Posterior cingulate gyrus (tissue), 11 donors: ENCODE results near the gene RHBDL1.

Experiments used
- DNase-seq, 10 donors: peaks; one replicate each; pipeline versions ENCODE4 v3.0.0 to v3.0.0-alpha.2; 2020 to 2021; ENCODE audit warnings: mixed read lengths in 3 of 10
- intact Hi-C: fragments of 100-400 bp; cut with DNase I; formaldehyde crosslinking; loops from one replicate; pipeline ENCODE4 v1.15.1; 2023

RHBDL1 gene

GRCh38 chr16:636206-637080 lies 39.0 kb upstream of the RHBDL1 start, which contains the start of gene METTL26:
Gene METTL26, minus strand, starts transcription at chr16:636305. Its CDS starts 15 bp downstream, at chr16:636290.
- intact Hi-C loops = loop anchor here (2.0 kb wide), 1 partner anchor 44 kb away; no protein-coding TSS in a partner anchor
- peak; percentile 91 to 99 (median 97) for DNase-seq

GRCh38 chr16:637081-638018 lies 38.1 kb upstream of the RHBDL1 start:
- DNase-seq = peak; percentile 83 to 98 (median 93)
- intact Hi-C loops = loop anchor here (2.0 kb wide), 1 partner anchor 45 kb away; no protein-coding TSS in a partner anchor

- intact Hi-C loops = no loop called here
- DNase-seq = no peak
Measured at GRCh38 chr16:638034-638543, 37.4 kb upstream of the RHBDL1 start.

- intact Hi-C loops = no loop called here
- no peak for DNase-seq
Measured at GRCh38 chr16:638836-639235, 36.6 kb upstream of the RHBDL1 start.

GRCh38 chr16:640614-641013 lies 34.9 kb upstream of the RHBDL1 start:
- intact Hi-C loops = no loop called here
- no peak for DNase-seq

GRCh38 chr16:641326-642188 lies 33.9 kb upstream of the RHBDL1 start, which contains the start of gene MCRIP2:
Gene MCRIP2, plus strand, starts transcription at chr16:641828. Its CDS starts 164 bp downstream, at chr16:641992.
- intact Hi-C loops = no loop called here

GRCh38 chr16:642189-643049 lies 33.1 kb upstream of the RHBDL1 start:
- intact Hi-C loops = no loop called here
- peak in 4 of 10 donors; percentile 31 to 87 (median 48) for DNase-seq

More at GRCh38 chr16:641326-642188, 33.9 kb upstream of the RHBDL1 start, which contains the start of gene MCRIP2:
- peak; percentile 62 to 96 (median 81) for DNase-seq

- no peak for DNase-seq
- intact Hi-C loops = no loop called here
Measured at GRCh38 chr16:643050-643368, 32.5 kb upstream of the RHBDL1 start.

- intact Hi-C loops = no loop called here
Measured at GRCh38 chr16:644556-644955, 30.9 kb upstream of the RHBDL1 start.

GRCh38 chr16:645852-646678 lies 29.4 kb upstream of the RHBDL1 start:
- intact Hi-C loops = no loop called here
- no peak for DNase-seq

More at GRCh38 chr16:644556-644955, 30.9 kb upstream of the RHBDL1 start:
- DNase-seq = no peak

- intact Hi-C loops = no loop called here
- no peak for DNase-seq
Measured at GRCh38 chr16:646679-647172, 28.7 kb upstream of the RHBDL1 start.

- intact Hi-C loops = no loop called here
- DNase-seq = no peak
Measured at GRCh38 chr16:647173-647902, 28.1 kb upstream of the RHBDL1 start.

GRCh38 chr16:648071-648780 lies 27.2 kb upstream of the RHBDL1 start:
- no peak for DNase-seq
- intact Hi-C loops = no loop called here

GRCh38 chr16:648781-649589 lies 26.5 kb upstream of the RHBDL1 start, which contains the start of gene WDR90:
Gene WDR90, plus strand, starts transcription at chr16:649365. Its CDS starts 52 bp downstream, at chr16:649417.
- DNase-seq = peak; percentile 92 to 99 (median 96)
- intact Hi-C loops = no loop called here

- intact Hi-C loops = no loop called here
- no peak for DNase-seq
Measured at GRCh38 chr16:649631-650030, 25.8 kb upstream of the RHBDL1 start.
